Epidermal melanocyte (primary cell): ENCODE data around the gene YIPF5.

Experiments used
- DNase-seq: peaks from one replicate; pipeline ENCODE4 v3.0.0; 2011; ENCODE audit warnings: low spot score; ENCODE audit not compliant: insufficient read length

Gene YIPF5

GRCh38 chr5:144179226-144179625, 8.8 kb upstream of the YIPF5 start:
- no peak for DNase-seq

- no peak for DNase-seq
Measured at GRCh38 chr5:144177548-144177947, 7.1 kb upstream of the YIPF5 start.

- DNase-seq: no peak
Measured at GRCh38 chr5:144173766-144174165, 3.3 kb upstream of the YIPF5 start.

- no peak for DNase-seq
Measured at GRCh38 chr5:144169904-144170275, 569 bp downstream of the YIPF5 start.

- no peak for DNase-seq
Measured at GRCh38 chr5:144167998-144168397, 2.5 kb downstream of the YIPF5 start.

GRCh38 chr5:144166696-144167095, 3.8 kb downstream of the YIPF5 start:
- no peak for DNase-seq

GRCh38 chr5:144162686-144163085, 7.8 kb downstream of the YIPF5 start:
- DNase-seq: no peak

- DNase-seq: no peak
Measured at GRCh38 chr5:144156767-144157171, 13.7 kb downstream of the YIPF5 start.

GRCh38 chr5:144151026-144151425, 19.4 kb downstream of the YIPF5 start:
- DNase-seq: no peak

- DNase-seq: no peak
Measured at GRCh38 chr5:144144956-144145751, 25.3 kb downstream of the YIPF5 start.

- DNase-seq: no peak
Measured at GRCh38 chr5:144143625-144144024, 26.8 kb downstream of the YIPF5 start.

GRCh38 chr5:144142824-144143162, 27.7 kb downstream of the YIPF5 start:
- no peak for DNase-seq

- DNase-seq: peak; percentile 37
Measured at GRCh38 chr5:144142139-144142823, 28.2 kb downstream of the YIPF5 start.

- no peak for DNase-seq
Measured at GRCh38 chr5:144141585-144141984, 28.9 kb downstream of the YIPF5 start.

GRCh38 chr5:144139586-144139985, 30.9 kb downstream of the YIPF5 start:
- DNase-seq: no peak

GRCh38 chr5:144135113-144135762, 35.2 kb downstream of the YIPF5 start:
- no peak for DNase-seq

- DNase-seq: no peak
Measured at GRCh38 chr5:144134194-144134826, 36.1 kb downstream of the YIPF5 start.

GRCh38 chr5:144133050-144133633, 37.3 kb downstream of the YIPF5 start:
- DNase-seq: no peak

GRCh38 chr5:144131261-144131660, 39.2 kb downstream of the YIPF5 start:
- no peak for DNase-seq

GRCh38 chr5:144130306-144130705, 40.2 kb downstream of the YIPF5 start:
- DNase-seq: no peak

GRCh38 chr5:144128844-144129243, 41.6 kb downstream of the YIPF5 start:
- DNase-seq: no peak

- no peak for DNase-seq
Measured at GRCh38 chr5:144126707-144127106, 43.8 kb downstream of the YIPF5 start.
